OCI-LY1 (cell line): Measurements from ENCODE around the gene DAAM1.

Experiments
- EZH2 ChIP-seq: fragments of 200-600 bp; sonication (generic), shearing (Covaris generic); IDR thresholded peaks from 2 replicates; pipeline ENCODE4 v1.8.0; 2017; ENCODE audit warnings: borderline replicate concordance, mixed run types, mild to moderate bottlenecking, antibody characterized with exemption, low read length, moderate library complexity, mixed read lengths
- TF ChIP-seq, protein P1 (sequence below): fragments of 200-600 bp; sonication (generic), shearing (Covaris generic); IDR thresholded peaks from 2 replicates; pipeline ENCODE4 v1.5.1; 2017; ENCODE audit warnings: mild to moderate bottlenecking, antibody characterized with exemption, low read length, moderate library complexity, mixed read lengths

DNA sequence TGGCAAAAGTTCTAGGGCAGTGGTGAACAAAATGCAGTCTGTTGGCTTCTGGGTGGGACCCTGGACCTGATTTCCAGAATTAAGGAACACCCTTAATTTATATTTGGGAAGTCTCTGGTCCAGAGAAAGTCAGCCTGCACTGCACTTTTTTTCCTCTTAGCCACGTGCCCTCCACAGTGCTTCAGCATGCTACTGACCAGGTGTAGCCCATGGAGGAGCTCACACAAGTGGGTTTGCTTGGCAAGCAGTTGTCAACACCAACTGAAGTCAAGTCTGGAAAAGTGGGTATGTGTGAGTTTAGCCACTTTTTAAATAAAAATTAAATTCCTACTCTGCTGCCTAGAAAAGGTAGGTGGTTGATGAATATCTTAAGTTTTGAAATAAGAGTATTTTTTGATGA lies 111.3 kb downstream of the DAAM1 start:
- TF ChIP-seq, protein P1, sequence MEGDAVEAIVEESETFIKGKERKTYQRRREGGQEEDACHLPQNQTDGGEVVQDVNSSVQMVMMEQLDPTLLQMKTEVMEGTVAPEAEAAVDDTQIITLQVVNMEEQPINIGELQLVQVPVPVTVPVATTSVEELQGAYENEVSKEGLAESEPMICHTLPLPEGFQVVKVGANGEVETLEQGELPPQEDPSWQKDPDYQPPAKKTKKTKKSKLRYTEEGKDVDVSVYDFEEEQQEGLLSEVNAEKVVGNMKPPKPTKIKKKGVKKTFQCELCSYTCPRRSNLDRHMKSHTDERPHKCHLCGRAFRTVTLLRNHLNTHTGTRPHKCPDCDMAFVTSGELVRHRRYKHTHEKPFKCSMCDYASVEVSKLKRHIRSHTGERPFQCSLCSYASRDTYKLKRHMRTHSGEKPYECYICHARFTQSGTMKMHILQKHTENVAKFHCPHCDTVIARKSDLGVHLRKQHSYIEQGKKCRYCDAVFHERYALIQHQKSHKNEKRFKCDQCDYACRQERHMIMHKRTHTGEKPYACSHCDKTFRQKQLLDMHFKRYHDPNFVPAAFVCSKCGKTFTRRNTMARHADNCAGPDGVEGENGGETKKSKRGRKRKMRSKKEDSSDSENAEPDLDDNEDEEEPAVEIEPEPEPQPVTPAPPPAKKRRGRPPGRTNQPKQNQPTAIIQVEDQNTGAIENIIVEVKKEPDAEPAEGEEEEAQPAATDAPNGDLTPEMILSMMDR: no peak
- TF ChIP-seq EZH2: no peak
